ENCODE results near the gene TBC1D22B.

The TBC1D22B gene

GRCh38 chr6:37357288-37357687 lies 99.7 kb downstream of the TBC1D22B start:
- ChIA-PET POLR2A (no interaction called here), CTCF (interaction anchor here (1.4 to 1.9 kb wide), 2 partner anchors 25 to 32 kb away, joined by 3 to 8 read pairs; no protein-coding TSS in a partner anchor)
- Histone ChIP-seq H3K4me1 (ENCODE audit: control insufficient read depth, insufficient read depth, low read length) (peaks cover 38% of the 10 kb centered on the region), H3K27ac (ENCODE audit: extremely low read depth, low read depth, low read length) (no peak overlapping the region), H3K9me3 (ENCODE audit: control insufficient read depth, insufficient read depth, low read depth, low read length) (no peaks in the 10 kb centered on the region), H3K4me3 (ENCODE audit: low read depth, low read length) (no peak overlapping the region), H3K36me3 (ENCODE audit: control insufficient read depth in 2 of 2, insufficient read depth in 1 of 2, low read length in 2 of 2) (peaks cover 0 to 26% of the 10 kb centered on the region in 2 experiments; a peak in 2 of 3 replicates)
- TF ChIP-seq ZNF221 (tag by site-specific recombination; IDR thresholded peaks at IDR 0.05; ENCODE audit: borderline replicate concordance): no peak
- TF ChIP-seq, protein P1, sequence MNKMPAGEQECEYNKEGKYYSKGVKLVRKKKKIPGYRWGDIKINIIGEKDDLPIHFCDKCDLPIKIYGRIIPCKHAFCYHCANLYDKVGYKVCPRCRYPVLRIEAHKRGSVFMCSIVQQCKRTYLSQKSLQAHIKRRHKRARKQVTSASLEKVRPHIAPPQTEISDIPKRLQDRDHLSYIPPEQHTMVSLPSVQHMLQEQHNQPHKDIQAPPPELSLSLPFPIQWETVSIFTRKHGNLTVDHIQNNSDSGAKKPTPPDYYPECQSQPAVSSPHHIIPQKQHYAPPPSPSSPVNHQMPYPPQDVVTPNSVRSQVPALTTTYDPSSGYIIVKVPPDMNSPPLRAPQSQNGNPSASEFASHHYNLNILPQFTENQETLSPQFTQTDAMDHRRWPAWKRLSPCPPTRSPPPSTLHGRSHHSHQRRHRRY (tag by site-specific recombination; IDR thresholded peaks at IDR 0.05): no peak
- no peak for TF ChIP-seq ZNF112 (tag by site-specific recombination; IDR thresholded peaks at IDR 0.05)
- TF ChIP-seq HOXA7 (CRISPR knock-in tag; IDR thresholded peaks at IDR 0.05; ENCODE audit: borderline replicate concordance): no peak
- no peak for TF ChIP-seq GLI4 (tag by site-specific recombination; IDR thresholded peaks at IDR 0.05)
- TF ChIP-seq, protein P2, sequence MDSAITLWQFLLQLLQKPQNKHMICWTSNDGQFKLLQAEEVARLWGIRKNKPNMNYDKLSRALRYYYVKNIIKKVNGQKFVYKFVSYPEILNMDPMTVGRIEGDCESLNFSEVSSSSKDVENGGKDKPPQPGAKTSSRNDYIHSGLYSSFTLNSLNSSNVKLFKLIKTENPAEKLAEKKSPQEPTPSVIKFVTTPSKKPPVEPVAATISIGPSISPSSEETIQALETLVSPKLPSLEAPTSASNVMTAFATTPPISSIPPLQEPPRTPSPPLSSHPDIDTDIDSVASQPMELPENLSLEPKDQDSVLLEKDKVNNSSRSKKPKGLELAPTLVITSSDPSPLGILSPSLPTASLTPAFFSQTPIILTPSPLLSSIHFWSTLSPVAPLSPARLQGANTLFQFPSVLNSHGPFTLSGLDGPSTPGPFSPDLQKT (IDR thresholded peaks at IDR 0.05; ENCODE audit: borderline replicate concordance, low read depth, low read length): no peak
- TF ChIP-seq BCL6B (tag by site-specific recombination; IDR thresholded peaks at IDR 0.05): no peak
- no peak for TF ChIP-seq ZNF24 (tag by site-specific recombination; IDR thresholded peaks at IDR 0.05)
- no peak for TF ChIP-seq ZNF561 (tag by site-specific recombination; IDR thresholded peaks at IDR 0.05; ENCODE audit: borderline replicate concordance)
- no peak for TF ChIP-seq ZNF423 (tag by site-specific recombination; IDR thresholded peaks at IDR 0.05)
- TF ChIP-seq ZNF366 (tag by site-specific recombination; conservative IDR thresholded peaks at IDR 0.05): no peak
- TF ChIP-seq ZNF311 (tag by site-specific recombination; IDR thresholded peaks at IDR 0.05; ENCODE audit: borderline replicate concordance): no peak
- no peak for TF ChIP-seq ZNF266 (tag by site-specific recombination; IDR thresholded peaks at IDR 0.05; ENCODE audit: low read depth)
- no peak for TF ChIP-seq ZNF148 (tag by site-specific recombination; IDR thresholded peaks at IDR 0.05; ENCODE audit: borderline replicate concordance)
- no peak for TF ChIP-seq ZNF302 (tag by site-specific recombination; IDR thresholded peaks at IDR 0.05; ENCODE audit: low read depth)
- no peak for TF ChIP-seq ZNF433 (tag by site-specific recombination; IDR thresholded peaks at IDR 0.05; ENCODE audit: low read depth)

DNA sequence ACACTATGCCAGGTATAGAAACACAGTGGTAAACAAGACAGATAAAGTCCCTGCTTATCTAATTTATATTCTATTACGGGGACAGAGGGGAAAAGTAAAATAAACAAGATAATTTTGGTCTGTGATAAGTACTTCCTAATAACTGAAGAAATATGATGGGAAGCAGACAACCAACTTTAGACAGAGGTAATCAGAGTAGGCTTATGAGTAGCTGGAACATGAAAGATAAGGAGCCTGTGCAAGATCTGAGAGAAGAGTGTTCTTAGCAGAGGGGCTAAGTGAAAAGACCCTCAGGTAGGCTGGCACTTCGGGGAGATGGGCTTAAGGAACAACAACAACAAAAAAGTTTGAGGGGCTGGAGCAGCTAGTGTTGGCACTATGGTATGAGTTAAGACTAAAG lies 100.3 kb downstream of the TBC1D22B start:
- ChIA-PET CTCF (interaction anchor here (0.9 to 1.4 kb wide), 2 partner anchors 24 to 591 kb away, joined by 3 read pairs; no protein-coding TSS in a partner anchor), POLR2A (no interaction called here)
- Histone ChIP-seq H3K36me3 (ENCODE audit: control insufficient read depth in 2 of 2, insufficient read depth in 1 of 2, low read length in 2 of 2) (peaks cover 0 to 32% of the 10 kb centered on the region in 2 experiments; a peak in 1 of 3 replicates), H3K4me1 (ENCODE audit: control insufficient read depth, insufficient read depth, low read length) (peaks cover 43% of the 10 kb centered on the region), H3K4me3 (ENCODE audit: low read depth, low read length) (no peak overlapping the region), H3K27ac (ENCODE audit: extremely low read depth, low read depth, low read length) (no peak overlapping the region), H3K9me3 (ENCODE audit: control insufficient read depth, insufficient read depth, low read depth, low read length) (no peaks in the 10 kb centered on the region)
- no peak for TF ChIP-seq ZNF664 (tag by site-specific recombination; IDR thresholded peaks at IDR 0.05)
- TF ChIP-seq ZNF529 (tag by site-specific recombination; IDR thresholded peaks at IDR 0.05; ENCODE audit: insufficient replicate concordance): no peak
- TF ChIP-seq ZSCAN16 (tag by site-specific recombination; IDR thresholded peaks at IDR 0.05): no peak
- TF ChIP-seq ZNF544 (tag by site-specific recombination; IDR thresholded peaks at IDR 0.05): no peak
- TF ChIP-seq ZNF221 (tag by site-specific recombination; IDR thresholded peaks at IDR 0.05; ENCODE audit: borderline replicate concordance): no peak
- no peak for TF ChIP-seq RBAK (tag by site-specific recombination; IDR thresholded peaks at IDR 0.05)
- TF ChIP-seq, protein P3, sequence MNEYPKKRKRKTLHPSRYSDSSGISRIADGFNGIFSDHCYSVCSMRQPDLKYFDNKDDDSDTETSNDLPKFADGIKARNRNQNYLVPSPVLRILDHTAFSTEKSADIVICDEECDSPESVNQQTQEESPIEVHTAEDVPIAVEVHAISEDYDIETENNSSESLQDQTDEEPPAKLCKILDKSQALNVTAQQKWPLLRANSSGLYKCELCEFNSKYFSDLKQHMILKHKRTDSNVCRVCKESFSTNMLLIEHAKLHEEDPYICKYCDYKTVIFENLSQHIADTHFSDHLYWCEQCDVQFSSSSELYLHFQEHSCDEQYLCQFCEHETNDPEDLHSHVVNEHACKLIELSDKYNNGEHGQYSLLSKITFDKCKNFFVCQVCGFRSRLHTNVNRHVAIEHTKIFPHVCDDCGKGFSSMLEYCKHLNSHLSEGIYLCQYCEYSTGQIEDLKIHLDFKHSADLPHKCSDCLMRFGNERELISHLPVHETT (tag by site-specific recombination; IDR thresholded peaks at IDR 0.05): no peak
- no peak for TF ChIP-seq ZNF146 (tag by site-specific recombination; IDR thresholded peaks at IDR 0.05)
- TF ChIP-seq MZF1 (tag by site-specific recombination; IDR thresholded peaks at IDR 0.05; ENCODE audit: borderline replicate concordance): no peak
- no peak for TF ChIP-seq ZBTB26 (tag by site-specific recombination; optimal IDR thresholded peaks at IDR 0.05)
- no peak for TF ChIP-seq PBX3 (CRISPR knock-in tag; IDR thresholded peaks at IDR 0.05)

Data from HEK293 (cell line).